OCI-LY7 (cell line): ENCODE data around the gene WNK2.

Experiments used
- EZH2phosphoT487 ChIP-seq: fragments of 200-600 bp; sonication (generic); IDR thresholded peaks from 2 replicates; pipeline ENCODE4 v1.6.1; 2018; ENCODE audit warnings: low read depth, borderline replicate concordance, mild to moderate bottlenecking, mixed run types, antibody characterized with exemption, low read length, moderate library complexity, mixed read lengths
- TF ChIP-seq, protein P1 (sequence below): fragments of 200-600 bp; sonication (generic); conservative IDR thresholded peaks from 2 replicates; pipeline ENCODE4 v1.5.1; 2014; ENCODE audit warnings: mild to moderate bottlenecking, antibody characterized with exemption, low read length, moderate library complexity, mixed read lengths

DNA sequence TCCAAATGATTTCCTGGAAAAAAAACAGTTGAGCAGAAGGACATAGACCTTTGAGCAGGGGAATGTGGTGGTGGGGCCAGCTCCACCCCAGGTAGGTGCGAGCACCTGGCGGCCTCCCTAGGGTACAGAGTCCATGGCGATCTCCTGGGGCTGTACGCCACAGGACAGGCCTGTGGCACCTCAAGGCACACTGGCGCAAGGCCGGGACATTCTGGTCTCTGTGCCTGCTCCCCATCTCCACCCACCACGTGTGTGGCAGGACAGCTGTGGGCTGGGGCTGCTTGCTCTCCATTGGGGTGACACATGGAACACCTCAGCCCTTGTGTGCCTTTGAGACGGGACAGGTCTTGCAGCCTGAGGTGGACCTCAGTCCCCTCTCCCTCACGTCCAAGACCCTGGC lies 25.2 kb downstream of the WNK2 start:
- TF ChIP-seq, protein P1, sequence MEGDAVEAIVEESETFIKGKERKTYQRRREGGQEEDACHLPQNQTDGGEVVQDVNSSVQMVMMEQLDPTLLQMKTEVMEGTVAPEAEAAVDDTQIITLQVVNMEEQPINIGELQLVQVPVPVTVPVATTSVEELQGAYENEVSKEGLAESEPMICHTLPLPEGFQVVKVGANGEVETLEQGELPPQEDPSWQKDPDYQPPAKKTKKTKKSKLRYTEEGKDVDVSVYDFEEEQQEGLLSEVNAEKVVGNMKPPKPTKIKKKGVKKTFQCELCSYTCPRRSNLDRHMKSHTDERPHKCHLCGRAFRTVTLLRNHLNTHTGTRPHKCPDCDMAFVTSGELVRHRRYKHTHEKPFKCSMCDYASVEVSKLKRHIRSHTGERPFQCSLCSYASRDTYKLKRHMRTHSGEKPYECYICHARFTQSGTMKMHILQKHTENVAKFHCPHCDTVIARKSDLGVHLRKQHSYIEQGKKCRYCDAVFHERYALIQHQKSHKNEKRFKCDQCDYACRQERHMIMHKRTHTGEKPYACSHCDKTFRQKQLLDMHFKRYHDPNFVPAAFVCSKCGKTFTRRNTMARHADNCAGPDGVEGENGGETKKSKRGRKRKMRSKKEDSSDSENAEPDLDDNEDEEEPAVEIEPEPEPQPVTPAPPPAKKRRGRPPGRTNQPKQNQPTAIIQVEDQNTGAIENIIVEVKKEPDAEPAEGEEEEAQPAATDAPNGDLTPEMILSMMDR: no peak
- TF ChIP-seq EZH2phosphoT487: no peak
